Measurements from ENCODE around the gene MAPK10.
"Not testable (repeated sequence)": the region's sequence is repeated elsewhere in the genome, so short reads cannot be mapped to it uniquely, and the experiment has no call there.

GRCh38 chr4:85965017-85965416 lies 394.8 kb downstream of the MAPK10 start:
- not testable (repeated sequence) for TF ChIP-seq RAD21 (IDR thresholded peaks at IDR 0.05); CTCF (IDR thresholded peaks at IDR 0.05; ENCODE audit: low read depth, low read length, missing input control); ATF3 (IDR thresholded peaks at IDR 0.05); REST (IDR thresholded peaks at IDR 0.05); GABPA (IDR thresholded peaks at IDR 0.05 in 1 of 2, conservative IDR thresholded peaks at IDR 0.05 in 1 of 2); EGR1 (IDR thresholded peaks at IDR 0.05; ENCODE audit: low read depth in 2 of 2)

All from liver (tissue), 3 donors.